ENCODE data around the gene ANKRD34A.

The ANKRD34A gene

GRCh38 chr1:145964328-145965118, at the start of gene ANKRD34A, which contains the start of gene POLR3GL:
ANKRD34A (minus strand) TSS chr1:145964575; CDS start chr1:145961759, 2,816 bp downstream.
POLR3GL (plus strand) TSS chr1:145964690; CDS start chr1:145974866, 10,176 bp downstream.
- peak; percentile 82 for DNase-seq (ENCODE audit: low read depth, low spot score)

GRCh38 chr1:146013559-146013922, 49.2 kb upstream of the ANKRD34A start:
- DNase-seq (ENCODE audit: low read depth, low spot score) = no peak

GRCh38 chr1:146012703-146013558, 48.6 kb upstream of the ANKRD34A start:
- peak; percentile 46 for DNase-seq (ENCODE audit: low read depth, low spot score)

- DNase-seq (ENCODE audit: low read depth, low spot score) = no peak
Observed at GRCh38 chr1:146010126-146010738, 45.9 kb upstream of the ANKRD34A start.

- DNase-seq (ENCODE audit: low read depth, low spot score) = no peak
Observed at GRCh38 chr1:146007489-146008133, 43.2 kb upstream of the ANKRD34A start.

GRCh38 chr1:146001709-146002108, 37.3 kb upstream of the ANKRD34A start:
- DNase-seq (ENCODE audit: low read depth, low spot score) = no peak

GRCh38 chr1:145999321-146000024, 35.1 kb upstream of the ANKRD34A start:
- DNase-seq (ENCODE audit: low read depth, low spot score) = no peak

- no peak for DNase-seq (ENCODE audit: low read depth, low spot score)
Observed at GRCh38 chr1:145997718-145998023, 33.3 kb upstream of the ANKRD34A start.

- DNase-seq (ENCODE audit: low read depth, low spot score) = peak; percentile 40
Observed at GRCh38 chr1:145997016-145997717, 32.8 kb upstream of the ANKRD34A start.

- DNase-seq (ENCODE audit: low read depth, low spot score) = peak; percentile 87
Observed at GRCh38 chr1:145996433-145997015, 32.1 kb upstream of the ANKRD34A start, which contains the start of gene TXNIP. TXNIP (minus strand) TSS chr1:145996579; CDS start chr1:145996266, 313 bp downstream.

- no peak for DNase-seq (ENCODE audit: low read depth, low spot score)
Observed at GRCh38 chr1:145995964-145996432, 31.6 kb upstream of the ANKRD34A start.

- DNase-seq (ENCODE audit: low read depth, low spot score) = no peak
Observed at GRCh38 chr1:145995148-145995881, 30.9 kb upstream of the ANKRD34A start.

- no peak for DNase-seq (ENCODE audit: low read depth, low spot score)
Observed at GRCh38 chr1:145994391-145995120, 30.2 kb upstream of the ANKRD34A start.

GRCh38 chr1:145993618-145994390, 29.4 kb upstream of the ANKRD34A start:
- no peak for DNase-seq (ENCODE audit: low read depth, low spot score)

GRCh38 chr1:145992958-145993617, 28.7 kb upstream of the ANKRD34A start:
- DNase-seq (ENCODE audit: low read depth, low spot score) = no peak

- DNase-seq (ENCODE audit: low read depth, low spot score) = no peak
Observed at GRCh38 chr1:145992502-145992936, 28.1 kb upstream of the ANKRD34A start.
